KMS-11 (cell line): ENCODE data around the gene POLA1.

Experiments
- H2AFZ ChIP-seq: fragments of 200-600 bp; sonication (generic); 2 replicates; pipeline ENCODE4 v1.6.1; 2016; ENCODE audit warnings: antibody characterized with exemption, mixed run types, low read depth
- H3K27ac ChIP-seq: fragments of 200-600 bp; sonication (generic); 2 replicates; pipeline ENCODE4 v1.6.1; 2016; ENCODE audit warnings: mild to moderate bottlenecking, mixed run types
- H3K27me3 ChIP-seq: fragments of 200-600 bp; sonication (generic); 2 replicates; pipeline ENCODE4 v1.6.1; 2017; ENCODE audit warnings: mild to moderate bottlenecking, low read depth, mixed run types, moderate library complexity; ENCODE audit not compliant: insufficient read depth
- H3K36me3 ChIP-seq: fragments of 200-600 bp; sonication (generic); 2 replicates; pipeline ENCODE4 v1.6.1; 2017; ENCODE audit warnings: mild to moderate bottlenecking, mixed run types; ENCODE audit not compliant: insufficient read depth
- H3K4me1 ChIP-seq: fragments of 200-600 bp; sonication (generic); 2 replicates; pipeline ENCODE4 v1.6.1; 2016; ENCODE audit warnings: mild to moderate bottlenecking, low read depth, mixed run types; ENCODE audit not compliant: poor library complexity, severe bottlenecking
- H3K4me2 ChIP-seq: fragments of 200-600 bp; sonication (generic); 2 replicates; pipeline ENCODE4 v1.7.0; 2016; ENCODE audit warnings: mild to moderate bottlenecking, mixed run types
- H3K4me3 ChIP-seq: fragments of 200-600 bp; sonication (generic); IDR thresholded peaks from 2 replicates; pipeline ENCODE4 v1.6.1; 2017; ENCODE audit warnings: low read depth, low read length, mixed read lengths; ENCODE audit not compliant: insufficient read depth
- H3K79me2 ChIP-seq: fragments of 200-600 bp; sonication (generic); 2 replicates; pipeline ENCODE4 v1.6.1; 2016; ENCODE audit warnings: low read depth, mixed run types; ENCODE audit not compliant: insufficient read depth
- H3K9ac ChIP-seq: fragments of 200-600 bp; sonication (generic); 2 replicates; pipeline ENCODE4 v1.6.1; 2016; ENCODE audit warnings: mild to moderate bottlenecking, mixed run types
- H4K20me1 ChIP-seq: fragments of 200-600 bp; sonication (generic); 2 replicates; pipeline ENCODE4 v1.6.1; 2016; ENCODE audit warnings: mild to moderate bottlenecking, mixed run types; ENCODE audit not compliant: insufficient read depth
- TF ChIP-seq, protein P1 (sequence below): fragments of 200-600 bp; sonication (generic); conservative IDR thresholded peaks from 2 replicates; pipeline ENCODE4 v1.6.1; 2017; ENCODE audit warnings: low read depth, mild to moderate bottlenecking, antibody characterized with exemption, low read length, moderate library complexity, mixed read lengths

The POLA1 gene

DNA sequence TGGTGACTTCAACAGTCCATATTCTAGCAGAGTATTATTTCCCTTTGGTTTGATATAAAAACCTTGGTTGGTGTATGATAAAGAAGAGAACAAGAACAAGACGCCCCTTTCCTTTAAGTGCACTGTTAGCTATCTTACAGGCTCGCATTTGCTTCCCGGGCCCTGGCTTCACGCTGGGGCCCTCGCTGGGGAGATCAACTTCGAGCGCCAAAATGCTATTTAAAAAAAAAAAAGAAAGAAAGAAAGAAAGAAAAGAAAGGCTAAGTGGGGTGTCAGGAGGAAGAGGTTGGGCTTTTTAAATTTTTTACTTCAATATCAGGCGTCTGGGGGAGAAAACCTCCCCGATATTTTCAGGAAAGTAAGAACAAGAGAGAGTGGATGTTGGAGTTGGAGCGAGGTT lies 310.3 kb downstream of the POLA1 start:
- H3K27me3 ChIP-seq = no peaks in the 10 kb centered on the region

DNA sequence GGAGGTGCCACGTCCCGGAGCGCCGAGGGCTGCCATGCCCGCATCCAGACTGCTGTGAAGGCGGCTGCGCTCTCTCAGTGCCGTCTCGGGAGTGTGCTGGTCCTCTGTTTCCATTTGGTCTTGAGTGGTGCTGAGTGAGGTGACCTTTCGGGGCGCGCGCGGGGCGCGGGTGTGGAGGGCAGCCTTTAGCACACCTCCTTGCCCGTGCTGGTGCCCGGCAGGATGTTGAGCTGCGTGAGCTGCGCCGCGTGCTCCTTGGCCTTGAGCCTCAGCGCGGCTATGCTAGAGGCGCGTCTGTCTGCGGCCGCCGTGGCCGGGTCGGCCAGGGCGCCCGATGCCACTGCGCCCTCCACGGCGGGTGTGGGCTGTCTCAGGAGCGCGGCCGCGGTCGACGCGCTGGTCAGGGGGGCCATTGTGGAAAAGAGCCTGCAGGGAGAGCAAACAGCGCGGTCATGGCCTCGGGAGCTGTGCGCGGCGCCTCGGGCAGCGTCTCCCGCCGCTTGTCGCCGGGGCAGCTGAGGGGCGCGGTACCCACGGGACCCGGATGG lies 310.8 kb downstream of the POLA1 start:
- Histone ChIP-seq H3K4me3 (no peak overlapping the region), H3K79me2 (no peaks in the 10 kb centered on the region), H3K27ac (no peak overlapping the region), H2AFZ (no peak overlapping the region), H4K20me1 (no peaks in the 10 kb centered on the region), H3K4me1 (no peaks in the 10 kb centered on the region), H3K4me2 (no peak overlapping the region), H3K9ac (no peak overlapping the region), H3K36me3 (no peaks in the 10 kb centered on the region), H3K27me3 (no peaks in the 10 kb centered on the region)
- TF ChIP-seq, protein P1, sequence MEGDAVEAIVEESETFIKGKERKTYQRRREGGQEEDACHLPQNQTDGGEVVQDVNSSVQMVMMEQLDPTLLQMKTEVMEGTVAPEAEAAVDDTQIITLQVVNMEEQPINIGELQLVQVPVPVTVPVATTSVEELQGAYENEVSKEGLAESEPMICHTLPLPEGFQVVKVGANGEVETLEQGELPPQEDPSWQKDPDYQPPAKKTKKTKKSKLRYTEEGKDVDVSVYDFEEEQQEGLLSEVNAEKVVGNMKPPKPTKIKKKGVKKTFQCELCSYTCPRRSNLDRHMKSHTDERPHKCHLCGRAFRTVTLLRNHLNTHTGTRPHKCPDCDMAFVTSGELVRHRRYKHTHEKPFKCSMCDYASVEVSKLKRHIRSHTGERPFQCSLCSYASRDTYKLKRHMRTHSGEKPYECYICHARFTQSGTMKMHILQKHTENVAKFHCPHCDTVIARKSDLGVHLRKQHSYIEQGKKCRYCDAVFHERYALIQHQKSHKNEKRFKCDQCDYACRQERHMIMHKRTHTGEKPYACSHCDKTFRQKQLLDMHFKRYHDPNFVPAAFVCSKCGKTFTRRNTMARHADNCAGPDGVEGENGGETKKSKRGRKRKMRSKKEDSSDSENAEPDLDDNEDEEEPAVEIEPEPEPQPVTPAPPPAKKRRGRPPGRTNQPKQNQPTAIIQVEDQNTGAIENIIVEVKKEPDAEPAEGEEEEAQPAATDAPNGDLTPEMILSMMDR = no peak

More for the DNA sequence above, 310.3 kb downstream of the POLA1 start:
- Histone ChIP-seq H3K4me3 (no peak overlapping the region), H3K4me1 (no peaks in the 10 kb centered on the region), H3K4me2 (no peak overlapping the region), H2AFZ (no peak overlapping the region), H3K27ac (no peak overlapping the region), H4K20me1 (no peaks in the 10 kb centered on the region), H3K9ac (no peak overlapping the region), H3K79me2 (no peaks in the 10 kb centered on the region), H3K36me3 (no peaks in the 10 kb centered on the region)
- TF ChIP-seq, protein P1 = no peak

DNA sequence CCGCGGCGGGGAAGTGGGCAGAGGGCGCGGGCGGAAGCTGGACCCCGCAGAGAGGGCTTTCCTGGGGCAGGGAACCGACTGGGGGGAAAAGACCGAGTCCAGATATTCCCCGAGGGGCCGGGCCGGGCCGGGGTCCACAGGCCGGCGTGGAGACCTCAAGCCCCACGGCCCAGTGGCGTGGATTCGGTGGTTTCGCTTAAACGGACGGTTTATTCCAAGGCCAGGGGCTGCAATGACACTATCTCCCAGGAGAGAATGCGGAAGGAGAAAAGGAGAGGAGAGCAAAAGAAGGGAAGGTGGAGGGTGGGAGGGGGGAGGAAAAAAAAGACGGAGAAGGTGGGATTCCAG lies 311.3 kb downstream of the POLA1 start:
- Histone ChIP-seq H3K36me3 (no peaks in the 10 kb centered on the region), H3K27ac (no peak overlapping the region), H3K9ac (no peak overlapping the region), H3K4me2 (no peak overlapping the region), H3K79me2 (no peaks in the 10 kb centered on the region), H2AFZ (no peak overlapping the region), H3K4me1 (no peaks in the 10 kb centered on the region), H3K4me3 (no peak overlapping the region), H3K27me3 (no peaks in the 10 kb centered on the region), H4K20me1 (no peaks in the 10 kb centered on the region)
- TF ChIP-seq, protein P1 = no peak

DNA sequence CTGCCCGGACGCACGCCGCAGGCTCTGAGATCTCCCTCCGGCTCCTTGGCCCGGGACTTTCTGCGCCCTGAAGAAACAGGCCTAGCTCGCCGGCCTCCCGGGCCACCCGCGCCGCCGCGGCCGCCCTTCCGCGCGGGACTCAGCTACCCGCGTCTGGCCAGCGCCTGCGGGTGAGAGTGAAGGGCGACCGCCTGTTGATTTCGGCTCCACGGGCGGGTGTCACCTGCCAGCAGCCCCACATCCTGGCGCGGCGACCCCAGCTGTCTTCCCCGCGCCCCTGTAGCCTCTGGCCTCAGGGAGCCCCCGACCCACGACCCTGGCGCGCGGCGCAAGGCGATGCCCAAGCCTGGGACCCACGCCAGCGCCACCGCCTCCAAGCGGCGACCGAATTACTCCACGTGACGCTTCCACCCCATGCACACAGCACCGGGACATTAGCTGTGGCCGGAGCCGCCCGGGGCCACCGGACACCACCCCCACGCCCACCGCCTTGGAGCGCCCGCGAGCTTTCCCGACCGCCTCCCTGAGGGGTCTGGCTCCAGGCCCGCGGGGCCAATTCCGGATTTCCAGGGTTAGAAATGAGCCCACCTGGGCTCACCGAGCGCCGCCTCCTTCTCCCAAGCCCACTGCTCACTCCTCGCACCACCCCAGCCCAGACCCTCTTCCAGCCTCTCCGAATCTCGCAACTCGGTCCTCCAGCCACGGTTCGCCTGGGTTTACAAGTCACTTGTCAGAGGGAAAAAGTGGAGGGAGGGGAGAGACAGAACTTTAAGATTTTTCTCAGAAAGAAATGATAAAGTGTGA lies 311.9 kb downstream of the POLA1 start:
- Histone ChIP-seq H3K36me3 (no peaks in the 10 kb centered on the region), H3K4me2 (no peak overlapping the region), H3K27me3 (no peaks in the 10 kb centered on the region), H4K20me1 (no peaks in the 10 kb centered on the region), H3K4me3 (no peak overlapping the region), H2AFZ (no peak overlapping the region), H3K4me1 (no peaks in the 10 kb centered on the region), H3K79me2 (no peaks in the 10 kb centered on the region), H3K27ac (no peak overlapping the region), H3K9ac (no peak overlapping the region)
- TF ChIP-seq, protein P1 = no peak
